Spinal cord (tissue), 10 donors: ENCODE measurements around the gene LRRC4B. TPM values are rescaled to one million over a fixed set of nuclear protein-coding genes. Genes with fewer than 3 reads are reported as not detected.

Source experiments
- DNase-seq, 6 donors: peaks; one replicate each; pipeline versions ENCODE4 v3.0.0 to v3.0.0-alpha.2; 2013 to 2015; ENCODE audit warnings: low spot score in 6 of 6, low read depth in 4 of 6
- H3K27ac ChIP-seq: one replicate; pipeline ENCODE4 v1.5.1; 2013; ENCODE audit warnings: low read depth, low read length, control low read depth
- H3K27me3 ChIP-seq: one replicate; pipeline ENCODE4 v1.6.1; 2013; ENCODE audit warnings: low read length; ENCODE audit not compliant: control insufficient read depth, insufficient read depth
- H3K36me3 ChIP-seq: one replicate; pipeline ENCODE4 v1.6.1; 2013; ENCODE audit warnings: low read length; ENCODE audit not compliant: control insufficient read depth, insufficient read depth
- H3K4me1 ChIP-seq: one replicate; pipeline ENCODE4 v1.6.1; 2013; ENCODE audit warnings: low read length; ENCODE audit not compliant: control insufficient read depth, insufficient read depth
- H3K4me3 ChIP-seq: one replicate; pipeline ENCODE4 v1.5.1; 2013; ENCODE audit warnings: low read depth, low read length, control low read depth
- H3K9me3 ChIP-seq: one replicate; pipeline ENCODE4 v1.6.1; 2013; ENCODE audit warnings: low read length; ENCODE audit not compliant: control insufficient read depth, insufficient read depth
- WGBS: methylation state at CpG from one replicate; pipeline ENCODE4 v1.1.5; 2013; ENCODE audit warnings: missing lambda C conversion rate; ENCODE audit not compliant: insufficient coverage; 5-methylcytosine and 5-hydroxymethylcytosine counted together
- polyA plus RNA-seq, 2 donors: library from polyadenylated mRNA; unstranded; fragments of 120-200 nt; gene quantifications; one replicate each; pipeline ENCODE4 v1.2.1, GENCODE V29; 2013; ENCODE audit not compliant: insufficient read length in 2 of 2
- total RNA-seq, 2 donors: library from RNA; depleted of rRNA in 1 of 2; stranded (reverse); fragments of 120-200 nt in 1 of 2; fragments of >200 nt in 1 of 2; gene quantifications; one replicate each; pipeline versions ENCODE4 v1.2.3 to v1.2.4, GENCODE V29; 2013 to 2014
- donor health status: healthy.

LRRC4B gene
- total and polyA plus RNA-seq, 4 donors, result 30.4 to 209 (median 132) TPM

DNA sequence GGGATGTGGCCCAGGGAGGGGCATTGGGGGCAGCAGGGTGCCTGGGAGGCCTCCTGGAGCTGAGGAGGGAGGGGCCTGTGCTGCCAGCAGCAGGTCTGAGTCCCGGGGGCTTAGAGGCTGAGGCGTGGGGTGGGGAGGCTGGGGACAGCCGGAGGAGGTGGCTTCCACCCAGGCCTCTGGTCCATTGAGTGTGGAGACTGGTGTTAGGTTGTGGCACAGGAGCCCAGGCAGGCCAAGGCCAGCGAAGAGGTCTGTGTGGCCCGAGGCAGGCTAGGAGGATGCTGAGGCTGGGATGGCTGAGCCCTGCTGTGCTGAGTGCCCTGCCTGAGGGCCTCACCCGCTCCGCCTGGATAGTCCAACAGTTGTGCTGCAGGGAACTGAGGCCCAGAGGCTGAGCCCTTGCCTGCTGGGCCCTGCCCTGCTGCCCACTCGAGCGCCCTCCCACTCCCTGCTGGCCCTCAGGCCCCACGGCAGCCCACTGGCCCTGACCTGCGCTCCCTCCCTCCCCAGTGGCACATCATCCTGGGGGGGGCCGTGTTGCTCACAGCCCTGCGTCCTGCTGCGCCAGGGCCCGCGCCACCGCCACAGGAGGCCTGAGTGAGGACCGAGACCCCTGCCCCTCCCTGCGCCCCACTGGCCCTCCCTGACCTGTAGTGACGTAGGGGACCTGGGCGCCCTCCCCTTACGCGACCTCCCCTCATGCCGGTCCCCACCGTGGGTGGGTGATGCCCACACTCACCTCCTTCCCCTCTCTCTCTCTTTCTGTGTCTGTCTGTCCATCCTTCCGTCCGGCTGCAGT lies 86.7 kb downstream of the LRRC4B start:
- peaks cover 75% of the 10 kb centered on the region for H3K36me3 ChIP-seq
- H3K27me3 ChIP-seq, result no peaks in the 10 kb centered on the region
- WGBS, result 95% methylated on average over 25 of the region's 27 CpGs
- H3K4me1 ChIP-seq, result peaks cover 19% of the 10 kb centered on the region
- H3K9me3 ChIP-seq, result peaks cover 1% of the 10 kb centered on the region
- no peak overlapping the region for H3K4me3 ChIP-seq
- DNase-seq, result no peak
- no peak overlapping the region for H3K27ac ChIP-seq

DNA sequence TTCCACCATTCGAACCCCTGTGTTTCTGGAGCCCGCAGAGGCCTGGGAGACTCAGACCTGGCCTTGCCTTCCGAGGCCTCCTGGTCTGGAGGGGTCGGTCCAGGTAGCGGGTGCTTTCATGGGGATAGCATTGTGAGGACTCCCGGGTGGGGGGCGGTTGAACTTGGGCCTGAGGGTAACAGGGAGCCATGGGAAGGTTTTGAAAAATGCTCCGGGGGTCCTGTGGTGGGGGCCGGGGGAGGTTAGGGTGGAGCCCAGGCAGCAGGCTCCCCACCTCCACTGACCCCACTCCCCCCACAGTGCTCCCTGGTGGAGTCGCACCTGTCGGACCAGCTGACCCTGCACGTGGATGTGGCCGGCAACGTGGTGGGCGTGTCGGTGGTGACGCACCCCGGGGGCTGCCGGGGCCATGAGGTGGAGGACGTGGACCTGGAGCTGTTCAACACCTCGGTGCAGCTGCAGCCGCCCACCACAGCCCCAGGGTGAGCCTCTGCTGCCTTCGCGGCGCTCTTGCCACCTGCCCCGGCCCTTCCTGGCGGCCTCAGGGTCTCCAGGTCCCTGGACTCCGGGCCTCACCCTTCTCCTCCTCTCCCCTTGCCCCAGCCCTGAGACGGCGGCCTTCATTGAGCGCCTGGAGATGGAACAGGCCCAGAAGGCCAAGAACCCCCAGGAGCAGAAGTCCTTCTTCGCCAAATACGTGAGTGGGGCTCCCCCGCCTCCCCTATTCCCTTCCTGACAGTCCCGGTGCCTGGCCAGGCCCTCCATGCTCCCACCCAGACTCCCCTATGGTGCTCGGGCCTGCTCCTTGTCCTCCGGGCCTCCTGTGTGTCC lies 87.7 kb downstream of the LRRC4B start:
- Histone ChIP-seq H3K27me3 (no peaks in the 10 kb centered on the region), H3K9me3 (no peaks in the 10 kb centered on the region), H3K27ac (no peak overlapping the region), H3K4me1 (peaks cover 26% of the 10 kb centered on the region), H3K36me3 (peaks cover 74% of the 10 kb centered on the region), H3K4me3 (no peak overlapping the region)
- 94% methylated on average over 30 of the region's 37 CpGs for WGBS
- no peak for DNase-seq

DNA sequence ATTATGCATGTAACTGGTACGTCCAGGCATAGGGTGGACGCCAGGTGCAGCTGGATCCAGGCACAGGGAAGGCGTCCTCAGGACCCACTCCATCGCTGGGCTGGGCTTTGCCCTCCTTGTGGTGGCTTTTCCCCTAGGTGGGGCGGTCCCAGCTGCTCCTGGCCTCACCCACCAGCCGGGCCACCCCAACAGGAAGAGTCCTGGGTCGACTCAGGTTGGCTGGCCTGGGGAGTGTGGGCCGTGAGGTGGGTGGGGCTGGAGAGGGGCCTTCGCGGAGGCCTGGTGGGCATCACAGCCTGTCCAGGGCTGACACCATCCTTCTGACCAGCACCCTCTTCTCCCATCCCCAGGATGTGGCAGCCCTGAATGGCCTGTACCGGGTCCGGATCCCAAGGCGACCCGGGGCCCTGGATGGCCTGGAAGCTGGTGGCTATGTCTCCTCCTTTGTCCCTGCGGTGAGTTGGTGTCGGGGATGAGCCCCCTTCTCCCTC lies 88.4 kb downstream of the LRRC4B start:
- no peak for DNase-seq
- Histone ChIP-seq H3K9me3 (no peaks in the 10 kb centered on the region), H3K36me3 (peaks cover 69% of the 10 kb centered on the region), H3K4me3 (no peak overlapping the region), H3K4me1 (peaks cover 26% of the 10 kb centered on the region), H3K27ac (no peak overlapping the region), H3K27me3 (no peaks in the 10 kb centered on the region)
- WGBS, result 96% methylated on average over 13 of the region's 16 CpGs

DNA sequence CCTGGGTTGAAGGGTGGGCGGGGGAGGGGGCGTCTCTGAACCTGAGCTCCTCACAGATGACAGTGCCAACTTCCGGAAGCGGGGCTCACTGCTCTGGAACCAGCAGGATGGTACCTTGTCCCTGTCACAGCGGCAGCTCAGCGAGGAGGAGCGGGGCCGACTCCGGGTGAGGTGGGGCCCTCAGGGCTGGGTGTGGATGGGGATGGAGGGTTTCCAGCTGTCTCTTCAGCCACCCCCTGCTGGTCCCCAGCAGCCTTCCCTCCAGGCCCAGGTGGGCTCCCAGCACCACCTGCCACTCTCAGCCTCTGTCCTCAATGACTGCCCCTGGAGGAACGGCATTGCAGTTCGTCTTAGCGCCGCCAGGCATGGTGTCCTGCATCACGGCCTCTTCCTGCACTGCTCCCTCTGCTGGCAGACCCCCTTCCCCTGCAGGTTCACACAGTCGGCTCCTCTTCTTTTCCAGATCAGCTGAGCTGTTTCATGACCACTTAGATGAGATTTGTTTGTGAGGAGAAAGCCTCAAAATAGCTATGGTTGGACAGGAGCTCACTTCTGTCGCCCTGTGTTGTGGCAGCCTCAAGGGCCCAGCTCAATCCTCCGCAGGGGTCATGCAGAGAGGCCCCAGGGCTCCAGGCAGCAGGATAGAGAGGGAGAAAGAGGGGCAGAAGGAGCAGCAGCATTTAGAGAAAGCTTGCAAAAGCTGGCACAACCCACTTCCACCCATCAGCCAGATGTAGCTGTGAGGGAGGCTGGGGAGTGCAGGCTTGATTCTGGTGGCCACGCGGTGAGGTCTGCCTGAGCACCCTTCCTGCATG lies 89.1 kb downstream of the LRRC4B start:
- H3K27me3 ChIP-seq, result no peaks in the 10 kb centered on the region
- 84% methylated on average over 11 of the region's 19 CpGs for WGBS
- peaks cover 26% of the 10 kb centered on the region for H3K4me1 ChIP-seq
- H3K4me3 ChIP-seq, result no peak overlapping the region
- peaks cover 65% of the 10 kb centered on the region for H3K36me3 ChIP-seq
- no peak for DNase-seq
- no peaks in the 10 kb centered on the region for H3K9me3 ChIP-seq
- H3K27ac ChIP-seq, result no peak overlapping the region

DNA sequence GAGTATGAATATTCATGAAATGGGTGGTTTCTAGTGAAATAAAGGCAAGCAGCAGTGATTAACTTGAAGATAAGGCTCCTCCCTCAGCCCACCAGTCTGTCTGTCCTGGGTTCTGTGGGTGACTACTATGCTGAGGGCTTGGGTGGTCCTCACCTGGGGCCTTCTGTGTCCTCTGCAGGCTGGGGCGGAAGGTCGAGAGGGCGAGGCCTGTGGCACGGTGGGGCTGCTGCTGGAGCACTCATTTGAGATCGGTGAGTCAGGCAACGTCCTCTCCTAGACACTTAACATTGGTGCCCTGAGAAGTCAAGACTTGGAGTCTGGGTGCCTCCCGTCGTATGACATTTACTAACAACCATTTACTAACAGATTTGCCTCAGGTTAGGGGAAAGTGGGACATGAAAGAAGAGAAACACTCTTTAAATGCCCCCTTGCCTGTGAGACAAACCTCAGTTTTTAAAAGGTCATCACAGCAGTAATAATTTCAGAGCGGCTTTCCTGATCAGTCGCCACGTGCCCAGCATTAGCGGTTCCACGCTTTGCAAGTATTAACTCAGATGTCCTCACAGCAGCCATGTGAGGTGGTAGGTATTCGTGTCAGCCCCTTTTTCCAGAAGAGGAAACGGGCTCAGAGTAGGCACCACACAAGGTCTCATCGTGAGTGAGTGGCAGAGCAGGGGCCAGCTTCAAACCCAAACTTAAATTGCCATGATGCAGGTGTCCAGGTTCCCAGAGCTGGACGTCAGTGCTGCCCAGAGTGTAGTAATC lies 90.3 kb downstream of the LRRC4B start:
- peak overlapping the region; percentile 98 for H3K4me3 ChIP-seq
- no peak overlapping the region for H3K27ac ChIP-seq
- no peaks in the 10 kb centered on the region for H3K27me3 ChIP-seq
- DNase-seq, result no peak
- H3K4me1 ChIP-seq, result peaks cover 26% of the 10 kb centered on the region
- no peaks in the 10 kb centered on the region for H3K9me3 ChIP-seq
- 96% methylated on average over 11 of the region's 17 CpGs for WGBS
- peaks cover 54% of the 10 kb centered on the region for H3K36me3 ChIP-seq

DNA sequence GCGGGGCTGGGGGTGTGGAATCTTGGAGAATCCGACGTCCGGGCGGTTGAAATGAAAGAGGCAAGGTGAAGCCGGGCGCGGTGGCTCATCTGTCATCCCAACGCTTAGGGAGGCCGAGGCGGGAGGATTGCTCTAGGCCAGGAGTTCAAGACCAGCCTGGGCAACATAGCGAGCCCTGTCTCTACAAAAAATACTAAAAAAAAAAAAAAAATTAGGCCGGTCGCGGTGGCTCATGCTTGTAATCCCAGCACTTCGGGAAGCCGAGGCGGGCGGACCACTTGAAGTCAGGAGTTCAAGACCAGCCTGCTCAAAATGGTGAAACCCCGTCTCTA lies 91.4 kb downstream of the LRRC4B start:
- H3K9me3 ChIP-seq, result no peaks in the 10 kb centered on the region
- H3K27ac ChIP-seq, result peak overlapping the region; percentile 90
- peaks cover 44% of the 10 kb centered on the region for H3K36me3 ChIP-seq
- no peak for DNase-seq
- H3K4me1 ChIP-seq, result peaks cover 26% of the 10 kb centered on the region
- peak overlapping the region; percentile 98 for H3K4me3 ChIP-seq
- WGBS, result 0% methylated on average over 9 of the region's 20 CpGs
- H3K27me3 ChIP-seq, result no peaks in the 10 kb centered on the region

DNA sequence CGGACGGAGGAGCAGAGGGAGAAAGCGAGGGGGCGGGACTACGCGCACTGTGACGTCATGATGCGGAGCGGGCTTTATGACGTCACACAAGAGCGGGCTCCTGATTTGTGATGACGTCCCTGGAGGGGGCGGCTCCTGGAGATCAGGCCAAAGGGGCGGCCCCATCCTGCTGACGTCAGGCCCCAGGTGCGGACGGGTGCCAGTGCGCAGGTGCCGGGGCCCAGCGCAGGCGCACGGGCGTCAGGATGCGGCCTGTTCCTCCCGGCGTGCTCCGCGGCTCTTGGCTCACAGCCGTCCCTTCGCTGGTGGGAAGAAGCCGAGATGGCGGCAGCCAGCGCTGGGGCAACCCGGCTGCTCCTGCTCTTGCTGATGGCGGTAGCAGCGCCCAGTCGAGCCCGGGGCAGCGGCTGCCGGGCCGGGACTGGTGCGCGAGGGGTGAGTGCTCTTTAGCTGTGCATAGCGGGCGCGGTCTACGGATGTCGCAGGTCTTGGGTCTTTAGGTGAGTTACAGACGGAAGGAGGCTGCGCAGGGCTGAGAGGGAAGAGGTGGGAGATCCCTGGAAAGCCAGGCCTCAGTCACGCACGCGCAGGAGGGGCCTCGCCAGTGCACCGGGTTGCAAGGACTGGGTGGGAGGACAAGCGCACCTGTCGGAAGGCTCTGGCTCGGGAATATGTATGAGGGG lies 91.9 kb downstream of the LRRC4B start, which contains the start of the genes EMC10 and GARIN5A:
EMC10 (plus strand) TSS at position 284 of the 683 bp plus-strand sequence; CDS start at position 322, 38 bp downstream.
GARIN5A (minus strand) TSS at position 625 of the 683 bp plus-strand sequence; CDS start at position 165, 460 bp downstream.
- Histone ChIP-seq H3K27me3 (no peaks in the 10 kb centered on the region), H3K4me3 (peak within 1 kb of the TSS; percentile 98), H3K4me1 (peaks cover 26% of the 10 kb centered on the region), H3K36me3 (peaks cover 39% of the 10 kb centered on the region), H3K27ac (peak within 1 kb of the TSS; percentile 90), H3K9me3 (no peaks in the 10 kb centered on the region)
- peak; percentile 81 to 98 (median 88) for DNase-seq
- under 1% methylated on average over 56 of the region's 58 CpGs for WGBS

DNA sequence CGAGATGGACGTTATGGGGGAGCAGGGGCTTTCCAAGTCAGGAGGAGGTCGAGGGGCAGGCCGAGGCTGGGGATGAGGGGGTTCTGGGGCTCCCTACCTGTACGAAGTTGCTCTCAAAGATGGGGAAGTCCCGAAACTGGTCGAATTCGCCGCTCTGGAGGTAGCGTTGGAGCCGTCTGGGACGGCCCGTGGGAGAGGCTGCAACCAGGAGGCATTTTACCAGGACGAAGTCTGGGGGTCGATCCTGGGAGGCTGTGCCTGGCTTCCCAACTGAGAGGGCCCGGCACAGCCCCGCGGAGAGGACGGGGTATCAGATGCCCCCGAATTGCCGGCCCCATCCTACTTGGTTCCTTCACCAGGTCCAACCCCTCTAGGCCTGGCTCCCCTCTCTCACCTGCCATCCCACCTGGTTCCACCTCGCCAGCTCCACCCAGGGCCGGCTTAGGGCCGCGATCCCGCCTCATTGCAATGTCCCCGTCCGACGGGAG lies 92.5 kb downstream of the LRRC4B start:
- DNase-seq, result no peak
- peak overlapping the region; percentile 98 for H3K4me3 ChIP-seq
- no peaks in the 10 kb centered on the region for H3K27me3 ChIP-seq
- peak overlapping the region; percentile 71 for H3K27ac ChIP-seq
- peaks cover 33% of the 10 kb centered on the region for H3K36me3 ChIP-seq
- H3K9me3 ChIP-seq, result no peaks in the 10 kb centered on the region
- H3K4me1 ChIP-seq, result peaks cover 26% of the 10 kb centered on the region
- WGBS, result 66% methylated on average over 28 of the region's 29 CpGs
